Prostate gland (tissue), 2 donors: ENCODE measurements around the gene NFATC1. TPM values are rescaled to one million over a fixed set of nuclear protein-coding genes. Genes with fewer than 3 reads are reported as not detected.

Experiments
- DNase-seq: peaks from one replicate; pipeline ENCODE4 v3.0.0-alpha.2; 2019; ENCODE audit warnings: low spot score
- H3K27ac ChIP-seq, 2 donors: fragments of 200-600 bp; sonication (generic); 2 replicates each; pipeline ENCODE4 v1.5.1; 2017 to 2019
- H3K27me3 ChIP-seq: fragments of 200-600 bp; sonication (generic); replicated peaks from 2 replicates; pipeline ENCODE4 v1.5.1; 2019; ENCODE audit not compliant: insufficient read depth
- H3K36me3 ChIP-seq, 2 donors: fragments of 200-600 bp; sonication (generic); 1 replicate in 1 of 2; 2 replicates in 1 of 2; pipeline versions ENCODE4 v1.5.1 to v1.8.1; 2017 to 2019
- H3K4me1 ChIP-seq: fragments of 200-600 bp; sonication (generic); replicated peaks from 2 replicates; pipeline ENCODE4 v1.5.1; 2019
- H3K4me3 ChIP-seq, 2 donors: fragments of 200-600 bp; sonication (generic); 2 replicates each; pipeline ENCODE4 v1.5.1; 2017 to 2019
- H3K9me3 ChIP-seq: fragments of 200-600 bp; sonication (generic); 2 replicates; pipeline ENCODE4 v1.5.1; 2017
- POLR2A ChIP-seq: fragments of 450-650 bp; IDR thresholded peaks from one replicate; pipeline ENCODE4 v1.6.1; 2016; ENCODE audit warnings: antibody characterized with exemption, mild to moderate bottlenecking
- POLR2AphosphoS5 ChIP-seq: sonication (generic); formaldehyde crosslinking; IDR thresholded peaks from one replicate; pipeline ENCODE4 v1.6.1; 2017; ENCODE audit warnings: antibody characterized with exemption
- WGBS: methylation state at CpG from one replicate; pipeline ENCODE4 v1.1.5; 2018; 5-methylcytosine and 5-hydroxymethylcytosine counted together
- intact Hi-C: fragments of 100-400 bp; cut with DNase I; formaldehyde crosslinking; loops from one replicate; pipeline ENCODE4 v1.14.2; 2022
- total RNA-seq, 2 donors: library from RNA; depleted of rRNA; stranded (reverse); fragments of >200 nt; gene quantifications; one replicate each; pipeline ENCODE4 v1.1.0, GENCODE V29; 2016
- TF ChIP-seq, protein P1 (sequence below), 4 experiments: fragments of 200-600 bp in 2 of 4; fragments of 450-650 bp in 2 of 4; sonication (generic) in 2 of 4; IDR thresholded peaks; 1 replicate in 3 of 4; 2 replicates in 1 of 4; pipeline ENCODE4 v1.5.1; 2016 to 2019; ENCODE audit warnings: antibody characterized with exemption in 4 of 4, mild to moderate bottlenecking in 2 of 4, moderate library complexity in 2 of 4

Gene NFATC1
- total RNA-seq, 2 donors from 2014 or later = 16.8 to 24.6 TPM

DNA sequence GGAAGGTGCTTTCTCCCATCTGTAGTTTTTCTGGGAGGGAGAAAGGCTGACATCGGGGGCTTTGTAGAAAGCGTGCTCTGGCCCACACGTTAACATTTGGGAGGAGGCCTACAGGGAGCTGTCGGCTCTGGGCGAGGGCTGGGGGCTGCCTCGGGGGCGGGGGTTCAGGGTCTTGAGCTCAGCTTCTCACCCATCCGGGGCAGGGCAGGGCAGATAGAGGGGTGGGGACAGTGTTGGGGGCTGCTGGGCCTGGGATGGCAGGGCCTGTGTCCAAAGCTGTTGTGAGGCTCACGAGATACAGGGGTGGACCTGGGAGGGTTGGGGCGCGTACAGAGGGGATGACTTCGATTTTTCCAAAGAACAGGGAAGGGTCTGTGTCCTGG lies 27.0 kb downstream of the NFATC1 start:
- Histone ChIP-seq H3K27me3 (no peaks in the 10 kb centered on the region), H3K4me3 (no peak overlapping the region), H3K9me3 (no peaks in the 10 kb centered on the region), H3K27ac (no peak overlapping the region), H3K4me1 (no peaks in the 10 kb centered on the region), H3K36me3 (no peaks in the 10 kb centered on the region)
- intact Hi-C loops = no loop called here
- no peak for DNase-seq
- TF ChIP-seq POLR2A = no peak
- TF ChIP-seq, protein P1, sequence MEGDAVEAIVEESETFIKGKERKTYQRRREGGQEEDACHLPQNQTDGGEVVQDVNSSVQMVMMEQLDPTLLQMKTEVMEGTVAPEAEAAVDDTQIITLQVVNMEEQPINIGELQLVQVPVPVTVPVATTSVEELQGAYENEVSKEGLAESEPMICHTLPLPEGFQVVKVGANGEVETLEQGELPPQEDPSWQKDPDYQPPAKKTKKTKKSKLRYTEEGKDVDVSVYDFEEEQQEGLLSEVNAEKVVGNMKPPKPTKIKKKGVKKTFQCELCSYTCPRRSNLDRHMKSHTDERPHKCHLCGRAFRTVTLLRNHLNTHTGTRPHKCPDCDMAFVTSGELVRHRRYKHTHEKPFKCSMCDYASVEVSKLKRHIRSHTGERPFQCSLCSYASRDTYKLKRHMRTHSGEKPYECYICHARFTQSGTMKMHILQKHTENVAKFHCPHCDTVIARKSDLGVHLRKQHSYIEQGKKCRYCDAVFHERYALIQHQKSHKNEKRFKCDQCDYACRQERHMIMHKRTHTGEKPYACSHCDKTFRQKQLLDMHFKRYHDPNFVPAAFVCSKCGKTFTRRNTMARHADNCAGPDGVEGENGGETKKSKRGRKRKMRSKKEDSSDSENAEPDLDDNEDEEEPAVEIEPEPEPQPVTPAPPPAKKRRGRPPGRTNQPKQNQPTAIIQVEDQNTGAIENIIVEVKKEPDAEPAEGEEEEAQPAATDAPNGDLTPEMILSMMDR (IDR thresholded peaks at IDR 0.05) = no peak
- no peak for TF ChIP-seq POLR2AphosphoS5
- 83% methylated on average over 12 of the region's 12 CpGs for WGBS

GRCh38 chr18:79423211-79424007 lies 27.7 kb downstream of the NFATC1 start:
- H3K4me1 ChIP-seq = no peaks in the 10 kb centered on the region
- no peaks in the 10 kb centered on the region for H3K9me3 ChIP-seq
- no peaks in the 10 kb centered on the region for H3K36me3 ChIP-seq
- intact Hi-C loops = no loop called here
- WGBS = 86% methylated on average over 26 of the region's 26 CpGs
- no peaks in the 10 kb centered on the region for H3K27me3 ChIP-seq
- TF ChIP-seq, protein P1 (IDR thresholded peaks at IDR 0.05) = no peak
- TF ChIP-seq POLR2AphosphoS5 (no peak), POLR2A (no peak)
- H3K27ac ChIP-seq = no peak overlapping the region
- DNase-seq = no peak
- H3K4me3 ChIP-seq = no peak overlapping the region

DNA sequence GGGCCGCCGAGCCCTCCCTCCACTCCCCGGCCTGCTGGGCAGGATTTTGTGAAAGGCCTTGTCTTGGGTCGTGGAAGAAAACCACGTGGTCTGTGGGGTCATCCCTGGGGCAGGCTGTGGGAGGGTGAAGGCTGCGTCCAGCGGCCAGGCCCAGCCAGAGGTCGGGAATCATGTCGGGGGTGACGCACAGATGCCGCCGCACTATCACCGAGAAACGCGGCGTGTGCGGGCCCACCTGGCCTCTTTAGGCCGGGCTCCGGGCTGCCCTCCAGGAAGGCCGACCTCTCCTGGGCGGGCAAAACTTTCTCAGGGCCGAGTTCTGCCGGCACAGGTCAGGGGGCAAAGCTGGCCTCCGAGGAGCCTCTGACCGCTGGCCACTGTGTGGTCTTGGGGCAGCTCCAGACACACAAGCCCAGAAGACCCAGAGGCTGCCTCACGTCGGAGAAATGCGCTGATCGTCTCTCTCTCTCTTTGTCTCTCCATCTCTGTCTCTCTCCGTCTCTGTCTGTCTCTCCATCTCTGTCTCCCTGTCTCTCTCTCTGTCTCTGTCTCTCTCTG lies 28.4 kb downstream of the NFATC1 start:
- no peaks in the 10 kb centered on the region for H3K9me3 ChIP-seq
- no peak for DNase-seq
- no peaks in the 10 kb centered on the region for H3K4me1 ChIP-seq
- TF ChIP-seq POLR2A (no peak), POLR2AphosphoS5 (no peak)
- TF ChIP-seq, protein P1 (IDR thresholded peaks at IDR 0.05) = no peak
- intact Hi-C loops = no loop called here
- no peak overlapping the region for H3K4me3 ChIP-seq
- H3K27ac ChIP-seq = no peak overlapping the region
- WGBS = 86% methylated on average over 30 of the region's 30 CpGs
- no peaks in the 10 kb centered on the region for H3K27me3 ChIP-seq
- no peaks in the 10 kb centered on the region for H3K36me3 ChIP-seq

DNA sequence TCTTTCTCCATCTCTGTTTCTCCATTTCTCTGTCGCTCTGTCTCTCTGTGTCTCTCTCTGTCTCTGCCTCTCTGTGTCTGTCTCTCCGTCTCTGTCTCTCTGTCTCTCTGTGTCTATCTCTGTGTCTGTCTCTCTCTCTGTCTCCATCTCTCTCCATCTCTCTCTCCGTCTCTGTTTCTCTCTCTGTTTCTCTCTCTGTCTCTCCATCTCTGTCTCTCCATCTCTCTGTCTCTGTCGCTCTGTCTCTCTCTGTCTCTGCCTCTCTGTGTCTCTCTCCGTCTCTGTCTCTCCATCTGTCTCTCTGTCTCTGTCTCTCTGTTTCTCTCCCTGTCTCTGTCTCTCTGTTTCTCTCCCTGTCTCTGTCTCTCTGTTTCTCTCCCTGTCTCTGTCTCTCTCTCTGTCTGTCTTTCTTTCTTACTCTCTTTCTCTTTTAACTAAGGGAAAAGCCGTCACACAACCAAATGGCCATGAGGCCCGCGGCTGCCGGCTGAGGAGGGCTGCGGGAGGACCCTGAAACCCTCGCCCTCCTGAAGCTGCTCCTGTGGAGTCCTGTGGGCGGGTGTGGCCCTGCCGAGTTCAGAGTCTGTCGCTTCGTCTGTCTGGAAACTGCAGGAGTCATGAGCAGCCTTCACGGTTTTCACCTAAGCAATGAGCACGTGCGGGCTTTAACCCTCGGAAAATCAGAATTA lies 29.3 kb downstream of the NFATC1 start:
- Histone ChIP-seq H3K9me3 (no peaks in the 10 kb centered on the region), H3K4me1 (no peaks in the 10 kb centered on the region), H3K36me3 (no peaks in the 10 kb centered on the region), H3K27ac (no peak overlapping the region), H3K4me3 (no peak overlapping the region), H3K27me3 (no peaks in the 10 kb centered on the region)
- intact Hi-C loops = no loop called here
- no peak for DNase-seq
- TF ChIP-seq, protein P1 (IDR thresholded peaks at IDR 0.05) = no peak
- no peak for TF ChIP-seq POLR2A
- 89% methylated on average over 18 of the region's 19 CpGs for WGBS
